Measurements from ENCODE around the gene CDRT4. TPM values are rescaled to one million over a fixed set of nuclear protein-coding genes. Genes with fewer than 3 reads are reported as not detected.

CDRT4 gene
- total RNA-seq, 1 experiment from 2014 or later, result 17.9 TPM

GRCh38 chr17:15478845-15479244, 11.4 kb upstream of the CDRT4 start:
- no peak for DNase-seq
- Histone ChIP-seq H3K36me3 (ENCODE audit: low read depth) (no peaks in the 10 kb centered on the region), H3F3A (ENCODE audit: insufficient read depth, low read depth) (no peaks in the 10 kb centered on the region), H3K27ac (no peak overlapping the region), H3K4me2 (no peak overlapping the region), H3K9me2 (ENCODE audit: insufficient read depth) (no peaks in the 10 kb centered on the region), H3K4me1 (replicated peaks; ENCODE audit: insufficient read depth) (no peaks in the 10 kb centered on the region), H3K27me3 (ENCODE audit: insufficient read depth, low read depth) (no peaks in the 10 kb centered on the region), H4K20me1 (ENCODE audit: insufficient read depth) (no peaks in the 10 kb centered on the region), H3K9me3 (ENCODE audit: insufficient read depth, low read depth) (no peaks in the 10 kb centered on the region), H3K79me2 (ENCODE audit: low read depth) (no peaks in the 10 kb centered on the region), H2AFZ (no peak overlapping the region), H3K4me3 (no peak overlapping the region)
- ChIA-PET POLR2A (ENCODE audit: unreplicated experiment) (no interaction called here), CTCF (no interaction called here)
- intact Hi-C loops (cut with micrococcal nuclease; ENCODE audit: unreplicated experiment), result no loop called here
- TF ChIP-seq CTCF (conservative IDR thresholded peaks at IDR 0.05) (no peak), EZH2 (IDR thresholded peaks at IDR 0.05; ENCODE audit: low read depth) (no peak)
- no TSS peak for BruUV-seq (replicated peaks)

- H3K27ac ChIP-seq, result no peak overlapping the region
- TF ChIP-seq EZH2 (IDR thresholded peaks at IDR 0.05; ENCODE audit: low read depth) (no peak), CTCF (conservative IDR thresholded peaks at IDR 0.05) (no peak)
- DNase-seq, result no peak
- H3K79me2 ChIP-seq (ENCODE audit: low read depth), result no peaks in the 10 kb centered on the region
- H2AFZ ChIP-seq, result no peak overlapping the region
- no peak overlapping the region for H3K4me2 ChIP-seq
- no peaks in the 10 kb centered on the region for H3K36me3 ChIP-seq (ENCODE audit: low read depth)
- no peaks in the 10 kb centered on the region for H4K20me1 ChIP-seq (ENCODE audit: insufficient read depth)
- no peaks in the 10 kb centered on the region for H3F3A ChIP-seq (ENCODE audit: insufficient read depth, low read depth)
- ChIA-PET POLR2A (ENCODE audit: unreplicated experiment) (no interaction called here), CTCF (no interaction called here)
- no peaks in the 10 kb centered on the region for H3K4me1 ChIP-seq (replicated peaks; ENCODE audit: insufficient read depth)
- BruUV-seq (replicated peaks), result no TSS peak
- no peaks in the 10 kb centered on the region for H3K9me2 ChIP-seq (ENCODE audit: insufficient read depth)
- no peaks in the 10 kb centered on the region for H3K27me3 ChIP-seq (ENCODE audit: insufficient read depth, low read depth)
- H3K9me3 ChIP-seq (ENCODE audit: insufficient read depth, low read depth), result no peaks in the 10 kb centered on the region
- H3K4me3 ChIP-seq, result no peak overlapping the region
- intact Hi-C loops (cut with micrococcal nuclease; ENCODE audit: unreplicated experiment), result no loop called here
Observed at GRCh38 chr17:15475631-15476354, 8.4 kb upstream of the CDRT4 start.

GRCh38 chr17:15472891-15473290, 5.5 kb upstream of the CDRT4 start:
- Histone ChIP-seq H3K9me2 (ENCODE audit: insufficient read depth) (no peaks in the 10 kb centered on the region), H3K4me2 (no peak overlapping the region), H2AFZ (no peak overlapping the region), H3K4me1 (replicated peaks; ENCODE audit: insufficient read depth) (no peaks in the 10 kb centered on the region), H3K4me3 (no peak overlapping the region), H3K36me3 (ENCODE audit: low read depth) (no peaks in the 10 kb centered on the region), H4K20me1 (ENCODE audit: insufficient read depth) (no peaks in the 10 kb centered on the region), H3K27me3 (ENCODE audit: insufficient read depth, low read depth) (no peaks in the 10 kb centered on the region), H3F3A (ENCODE audit: insufficient read depth, low read depth) (no peaks in the 10 kb centered on the region), H3K9me3 (ENCODE audit: insufficient read depth, low read depth) (no peaks in the 10 kb centered on the region), H3K79me2 (ENCODE audit: low read depth) (no peaks in the 10 kb centered on the region), H3K27ac (no peak overlapping the region)
- no peak for DNase-seq
- no TSS peak for BruUV-seq (replicated peaks)
- TF ChIP-seq CTCF (conservative IDR thresholded peaks at IDR 0.05) (no peak), EZH2 (IDR thresholded peaks at IDR 0.05; ENCODE audit: low read depth) (no peak)
- POLR2A ChIA-PET (ENCODE audit: unreplicated experiment), result no interaction called here
- intact Hi-C loops (cut with micrococcal nuclease; ENCODE audit: unreplicated experiment), result no loop called here
- CTCF ChIA-PET, result no interaction called here

Data from PC-9 (cell line).